HG02798 (cell line): ENCODE results near the gene TMEM158.

Experiments used
- ATAC-seq: cut with Tn5 transposase; IDR thresholded peaks from one replicate; pipeline ENCODE4 v1.9.1; 2021; ENCODE audit warnings: mild to moderate bottlenecking; ENCODE audit not compliant: unreplicated experiment, poor library complexity

Gene TMEM158

DNA sequence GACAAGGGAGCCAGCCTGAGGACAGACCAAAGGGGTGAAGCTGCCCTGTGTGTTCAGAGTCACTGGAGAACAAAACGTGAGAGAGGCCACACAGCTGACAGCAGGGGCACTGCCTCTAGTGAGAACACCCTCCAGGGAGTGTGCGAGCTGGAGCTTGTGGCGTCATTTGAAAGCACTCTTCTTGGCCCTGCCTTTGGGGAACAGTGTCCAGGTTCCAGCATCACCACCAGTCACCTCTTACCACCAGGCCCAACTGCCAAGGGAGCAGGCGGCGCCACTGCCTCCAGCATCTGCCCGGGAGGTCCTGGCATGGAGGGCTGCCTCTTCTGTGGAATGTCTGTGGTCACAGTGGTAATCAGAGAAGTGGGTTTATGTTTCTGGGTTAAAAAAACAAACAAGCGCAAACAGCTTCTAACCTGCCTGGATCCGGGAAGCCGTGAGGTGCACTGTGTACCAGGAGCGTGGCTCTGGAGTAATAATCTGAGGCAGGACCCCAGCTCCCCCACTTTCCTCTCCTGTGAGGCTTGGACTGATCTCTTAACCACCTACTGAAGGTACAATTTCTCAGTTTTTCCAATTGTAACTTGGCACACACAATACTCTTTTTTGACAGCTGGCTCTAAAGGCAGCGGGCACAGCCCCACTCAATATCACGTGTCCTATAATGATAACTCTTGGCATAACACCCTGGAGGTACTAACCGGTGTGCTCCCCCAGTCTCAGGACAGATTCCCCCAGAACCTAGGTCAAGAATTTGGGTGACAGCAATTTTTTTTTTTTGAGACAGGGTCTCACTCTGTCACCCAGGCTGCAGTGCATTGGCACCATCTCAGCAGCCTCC, 47.7 kb downstream of the TMEM158 start:
- no peak for ATAC-seq

DNA sequence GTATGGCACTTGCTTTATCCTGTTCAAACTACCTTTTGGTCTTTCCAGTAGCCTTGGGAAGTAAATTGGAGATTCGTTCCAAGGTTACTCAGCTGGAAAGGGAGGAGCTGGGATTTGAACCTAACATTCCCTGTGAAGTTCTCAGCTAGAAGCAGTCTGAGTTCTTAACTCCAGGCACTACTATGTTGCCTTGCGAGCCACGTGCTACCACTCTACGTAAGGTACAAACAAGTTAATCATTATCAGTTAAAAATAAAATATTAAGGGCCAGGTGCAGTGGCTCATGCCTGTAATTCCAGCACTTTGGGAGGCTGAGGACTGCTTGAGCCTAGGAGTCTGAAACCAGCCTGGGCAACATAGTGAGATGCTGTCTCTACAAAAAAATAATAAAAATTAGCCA, 49.2 kb downstream of the TMEM158 start:
- ATAC-seq, result no peak
